ENCODE measurements around the gene RALY. TPM values are rescaled to one million over a fixed set of nuclear protein-coding genes. Genes with fewer than 3 reads are reported as not detected.

The RALY gene
- total and polyA plus RNA-seq, 2 of the 4 experiments (the other 2 are of a cell fraction) = 46.2 to 115 TPM

DNA sequence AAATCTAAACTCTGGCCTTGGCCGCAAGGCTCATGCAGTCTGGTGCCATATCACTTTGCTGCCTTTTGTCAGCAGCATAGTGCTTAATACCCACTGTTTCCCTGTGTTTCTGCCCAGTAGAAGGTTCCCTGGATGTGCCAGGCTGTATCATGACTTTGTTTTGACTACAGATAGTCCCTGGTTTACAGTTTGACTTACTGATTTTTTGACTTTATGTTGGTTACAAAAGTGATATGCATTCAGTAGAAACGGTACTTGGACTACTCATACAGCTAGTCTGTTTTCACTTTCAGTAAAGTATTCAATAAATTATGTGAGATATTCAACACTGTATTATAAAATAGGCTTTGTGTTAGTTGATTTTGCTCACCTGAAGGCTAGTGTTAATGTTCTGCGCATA, 19.0 kb downstream of the RALY start:
- H4K8ac ChIP-seq (ENCODE audit: low read depth in 2 of 2, low read length in 2 of 2) = no peak overlapping the region
- no peak overlapping the region for H2BK15ac ChIP-seq (ENCODE audit: low read depth, low read length)
- no peaks in the 10 kb centered on the region for H3K9me3 ChIP-seq (ENCODE audit: control insufficient read depth, insufficient read depth, low read length)
- H2BK120ac ChIP-seq (ENCODE audit: low read depth, low read length) = no peak overlapping the region
- H3K4ac ChIP-seq (ENCODE audit: low read depth, low read length) = no peak overlapping the region
- no peak overlapping the region for H2BK5ac ChIP-seq (ENCODE audit: low read depth, low read length, poor library complexity, severe bottlenecking)
- no peak overlapping the region for H4K91ac ChIP-seq (ENCODE audit: insufficient read depth, low read depth, low read length)
- no peak for ATAC-seq (ENCODE audit: low read depth)
- peaks cover 40% of the 10 kb centered on the region for H3K9me1 ChIP-seq (ENCODE audit: insufficient read depth, low read length)
- 83% methylated on average over 1 of the region's 3 CpGs; no CpG with 5 or more reads in 1 of the 2 experiments for WGBS, 2 experiments (ENCODE audit: extremely low coverage in 2 of 2, insufficient read length in 1 of 2)
- H3K79me1 ChIP-seq (ENCODE audit: low read depth in 1 of 2, low read length in 2 of 2) = peaks cover 23 to 86% of the 10 kb centered on the region in 2 experiments
- no peak overlapping the region for H2AK5ac ChIP-seq (ENCODE audit: low read depth, low read length)
- no peak overlapping the region for H3K18ac ChIP-seq (ENCODE audit: low read depth, low read length)
- DNase-seq = no peak
- POLR2A ChIA-PET (ENCODE audit: unreplicated experiment) = no interaction called here
- intact Hi-C loops (cut with micrococcal nuclease) (no loop called here), in situ Hi-C loops (cut with MboI; ENCODE audit: low sequenced_read_pairs) (no loop called here), dilution Hi-C loops (cut with HindIII; ENCODE audit: low sequenced_read_pairs, unreplicated experiment) (no loop called here)
- CTCF ChIA-PET = no interaction called here
- peak overlapping the region; percentile 39; the same call in 1 of the 2 replicates for H3K23ac ChIP-seq (ENCODE audit: low read depth, low read length)
- no TSS peak for BruUV-seq (replicated peaks)
- H3K27me3 ChIP-seq (ENCODE audit: control insufficient read depth, insufficient read depth, low read length) = no peaks in the 10 kb centered on the region
- TF ChIP-seq RAD21 (IDR thresholded peaks at IDR 0.05; ENCODE audit: low read length) = no peak
- no peak for TF ChIP-seq FOS (IDR thresholded peaks at IDR 0.05; ENCODE audit: low read depth, low read length)
- no peak for TF ChIP-seq CEBPB (IDR thresholded peaks at IDR 0.05; ENCODE audit: low read depth, low read length)
- no peak for TF ChIP-seq RFX5 (IDR thresholded peaks at IDR 0.05; ENCODE audit: low read depth, low read length)
- TF ChIP-seq BHLHE40 (IDR thresholded peaks at IDR 0.05; ENCODE audit: low read depth, low read length) = no peak
- TF ChIP-seq, protein P1, sequence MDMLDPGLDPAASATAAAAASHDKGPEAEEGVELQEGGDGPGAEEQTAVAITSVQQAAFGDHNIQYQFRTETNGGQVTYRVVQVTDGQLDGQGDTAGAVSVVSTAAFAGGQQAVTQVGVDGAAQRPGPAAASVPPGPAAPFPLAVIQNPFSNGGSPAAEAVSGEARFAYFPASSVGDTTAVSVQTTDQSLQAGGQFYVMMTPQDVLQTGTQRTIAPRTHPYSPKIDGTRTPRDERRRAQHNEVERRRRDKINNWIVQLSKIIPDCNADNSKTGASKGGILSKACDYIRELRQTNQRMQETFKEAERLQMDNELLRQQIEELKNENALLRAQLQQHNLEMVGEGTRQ (IDR thresholded peaks at IDR 0.05; ENCODE audit: low read depth, low read length) = no peak
- TF ChIP-seq MAZ (IDR thresholded peaks at IDR 0.05; ENCODE audit: borderline replicate concordance, low read depth, low read length) = no peak
- TF ChIP-seq RCOR1 (IDR thresholded peaks at IDR 0.05; ENCODE audit: insufficient replicate concordance, low read length) = no peak
- no peak for TF ChIP-seq MAFK (IDR thresholded peaks at IDR 0.05; ENCODE audit: low read depth, low read length)
- TF ChIP-seq, protein P2, sequence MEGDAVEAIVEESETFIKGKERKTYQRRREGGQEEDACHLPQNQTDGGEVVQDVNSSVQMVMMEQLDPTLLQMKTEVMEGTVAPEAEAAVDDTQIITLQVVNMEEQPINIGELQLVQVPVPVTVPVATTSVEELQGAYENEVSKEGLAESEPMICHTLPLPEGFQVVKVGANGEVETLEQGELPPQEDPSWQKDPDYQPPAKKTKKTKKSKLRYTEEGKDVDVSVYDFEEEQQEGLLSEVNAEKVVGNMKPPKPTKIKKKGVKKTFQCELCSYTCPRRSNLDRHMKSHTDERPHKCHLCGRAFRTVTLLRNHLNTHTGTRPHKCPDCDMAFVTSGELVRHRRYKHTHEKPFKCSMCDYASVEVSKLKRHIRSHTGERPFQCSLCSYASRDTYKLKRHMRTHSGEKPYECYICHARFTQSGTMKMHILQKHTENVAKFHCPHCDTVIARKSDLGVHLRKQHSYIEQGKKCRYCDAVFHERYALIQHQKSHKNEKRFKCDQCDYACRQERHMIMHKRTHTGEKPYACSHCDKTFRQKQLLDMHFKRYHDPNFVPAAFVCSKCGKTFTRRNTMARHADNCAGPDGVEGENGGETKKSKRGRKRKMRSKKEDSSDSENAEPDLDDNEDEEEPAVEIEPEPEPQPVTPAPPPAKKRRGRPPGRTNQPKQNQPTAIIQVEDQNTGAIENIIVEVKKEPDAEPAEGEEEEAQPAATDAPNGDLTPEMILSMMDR (conservative IDR thresholded peaks at IDR 0.05; ENCODE audit: low read depth, low read length) = no peak
- TF ChIP-seq NFE2L2 (IDR thresholded peaks at IDR 0.05; ENCODE audit: low read depth, low read length) = no peak
- no peak for TF ChIP-seq MXI1 (IDR thresholded peaks at IDR 0.05; ENCODE audit: borderline replicate concordance, low read depth, low read length)
- H3K4me3 ChIP-seq (ENCODE audit: insufficient read depth, low read depth, low read length) = no peak overlapping the region
- H3K4me2 ChIP-seq (ENCODE audit: low read depth, low read length) = no peak overlapping the region
- H3K4me1 ChIP-seq (ENCODE audit: control insufficient read depth, insufficient read depth, low read length) = peaks cover 9% of the 10 kb centered on the region
- no peak overlapping the region for H2AK9ac ChIP-seq (replicated peaks; ENCODE audit: low read depth, low read length, poor library complexity)
- H4K5ac ChIP-seq (ENCODE audit: low read depth, low read length) = no peak overlapping the region
- H3K36me3 ChIP-seq (ENCODE audit: control insufficient read depth, insufficient read depth, low read length) = no peaks in the 10 kb centered on the region
- no peak overlapping the region for H3K14ac ChIP-seq (replicated peaks; ENCODE audit: low read depth, low read length)
- H3K56ac ChIP-seq (ENCODE audit: extremely low read depth, insufficient read depth, low read length) = no peak overlapping the region
- no peak overlapping the region for H2AFZ ChIP-seq (replicated peaks; ENCODE audit: low read length, poor library complexity)
- H3K27ac ChIP-seq (ENCODE audit: insufficient read depth, low read length) = no peak overlapping the region
- H4K20me1 ChIP-seq (ENCODE audit: insufficient read depth, low read length) = peaks cover 93% of the 10 kb centered on the region
- H2BK20ac ChIP-seq (ENCODE audit: low read depth, low read length) = no peak overlapping the region
- H3K9ac ChIP-seq (ENCODE audit: low read depth, low read length) = no peak overlapping the region

All from IMR-90 (cell line).